IPS-18a (cell line): ENCODE results near the gene GOLGA6L7.
"Not testable (repeated sequence)": the region's sequence is repeated elsewhere in the genome, so short reads cannot be mapped to it uniquely, and the experiment has no call there.

Source experiments
- H3K27ac ChIP-seq: one replicate; pipeline ENCODE4 v1.5.1; 2013; ENCODE audit warnings: low read length
- H3K27me3 ChIP-seq: one replicate; pipeline ENCODE4 v1.6.1; 2013; ENCODE audit warnings: mild to moderate bottlenecking, low read length; ENCODE audit not compliant: control insufficient read depth, insufficient read depth
- H3K36me3 ChIP-seq: one replicate; pipeline ENCODE4 v1.6.1; 2013; ENCODE audit warnings: low read depth, low read length; ENCODE audit not compliant: control insufficient read depth
- H3K4me1 ChIP-seq: one replicate; pipeline ENCODE4 v1.6.1; 2013; ENCODE audit warnings: low read depth, low read length; ENCODE audit not compliant: control insufficient read depth
- H3K4me3 ChIP-seq: one replicate; pipeline ENCODE4 v1.5.1; 2013; ENCODE audit warnings: low read length
- H3K9ac ChIP-seq: one replicate; pipeline ENCODE4 v1.6.1; 2013; ENCODE audit warnings: mild to moderate bottlenecking, low read length, moderate library complexity
- H3K9me3 ChIP-seq: one replicate; pipeline ENCODE4 v1.6.1; 2013; ENCODE audit warnings: low read depth, low read length; ENCODE audit not compliant: control insufficient read depth

GOLGA6L7 gene

DNA sequence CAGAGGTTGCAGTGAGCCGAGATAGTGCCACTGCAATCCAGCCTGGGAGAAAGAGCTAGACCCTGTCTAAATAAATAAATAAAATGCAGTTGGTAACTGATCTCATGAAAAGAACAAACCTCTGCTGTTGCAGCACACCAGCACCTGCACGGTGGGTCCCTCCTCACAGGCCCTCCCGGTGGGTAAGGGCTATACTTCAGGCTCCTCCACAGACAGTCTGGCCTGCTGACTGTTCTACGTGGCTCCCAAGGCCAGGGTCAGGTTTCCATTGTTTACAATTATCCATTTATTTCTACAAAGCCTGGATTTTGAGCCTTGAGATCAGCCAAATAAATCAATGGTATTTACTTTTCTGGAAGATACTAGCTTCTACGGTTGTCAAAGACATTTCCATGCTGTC is 32.2 kb upstream of the GOLGA6L7 start:
- Histone ChIP-seq H3K36me3 (no peaks in the 10 kb centered on the region), H3K4me3 (no peak overlapping the region), H3K27me3 (peaks cover 31% of the 10 kb centered on the region), H3K9me3 (no peaks in the 10 kb centered on the region), H3K9ac (no peak overlapping the region), H3K27ac (no peak overlapping the region), H3K4me1 (peaks cover 21% of the 10 kb centered on the region)

- peaks cover 25% of the 10 kb centered on the region for H3K27me3 ChIP-seq
- H3K4me3 ChIP-seq, result no peak overlapping the region
- peaks cover 21% of the 10 kb centered on the region for H3K4me1 ChIP-seq
- H3K9ac ChIP-seq, result no peak overlapping the region
- no peaks in the 10 kb centered on the region for H3K36me3 ChIP-seq
- H3K9me3 ChIP-seq, result no peaks in the 10 kb centered on the region
- H3K27ac ChIP-seq, result no peak overlapping the region
These were observed 31.1 kb upstream of the GOLGA6L7 start for GRCh38 chr15:28879551-28879950.

DNA sequence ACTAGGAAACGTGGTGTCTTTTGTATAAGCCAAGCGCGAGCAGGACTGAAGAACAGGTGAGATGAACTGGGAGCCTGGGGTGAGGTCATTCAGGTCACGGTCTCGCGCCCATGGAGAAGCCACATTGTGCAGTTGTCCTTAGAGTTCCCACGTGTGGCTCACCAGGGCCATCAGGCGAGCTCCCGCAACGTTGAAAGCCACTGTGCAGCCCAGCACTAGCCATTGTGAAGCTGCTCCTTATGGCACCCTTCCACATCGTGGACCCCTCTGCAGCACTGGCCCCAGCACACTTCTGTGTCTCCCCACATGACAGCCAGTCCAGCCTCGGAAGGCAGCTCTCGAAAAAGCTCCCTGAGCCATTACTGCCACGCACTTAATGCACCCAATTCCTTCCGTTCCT is 29.8 kb upstream of the GOLGA6L7 start:
- no peaks in the 10 kb centered on the region for H3K9me3 ChIP-seq
- H3K27me3 ChIP-seq, result peaks cover 18% of the 10 kb centered on the region
- H3K27ac ChIP-seq, result no peak overlapping the region
- H3K4me1 ChIP-seq, result peaks cover 17% of the 10 kb centered on the region
- no peak overlapping the region for H3K9ac ChIP-seq
- no peak overlapping the region for H3K4me3 ChIP-seq
- H3K36me3 ChIP-seq, result no peaks in the 10 kb centered on the region

DNA sequence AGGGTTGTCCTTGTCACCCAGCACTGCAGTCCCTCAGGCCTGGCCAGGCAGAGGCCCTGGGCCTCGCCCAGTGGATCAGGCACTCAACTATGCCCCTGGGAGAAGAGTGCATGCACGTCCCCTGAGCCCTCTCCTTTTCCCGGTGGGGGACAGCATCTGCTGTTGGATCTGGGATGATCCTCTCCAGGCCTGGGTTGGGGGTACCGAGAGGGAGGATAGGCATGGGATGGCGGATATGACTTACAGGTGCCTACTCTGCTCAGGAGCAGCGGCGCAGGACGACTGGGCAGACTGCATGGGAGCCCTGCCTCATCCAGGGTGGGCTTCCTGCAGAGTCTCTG is 28.4 kb upstream of the GOLGA6L7 start:
- Histone ChIP-seq H3K4me3 (no peak overlapping the region), H3K27me3 (peaks cover 18% of the 10 kb centered on the region), H3K4me1 (peaks cover 17% of the 10 kb centered on the region), H3K36me3 (no peaks in the 10 kb centered on the region), H3K9me3 (no peaks in the 10 kb centered on the region), H3K9ac (no peak overlapping the region), H3K27ac (no peak overlapping the region)

DNA sequence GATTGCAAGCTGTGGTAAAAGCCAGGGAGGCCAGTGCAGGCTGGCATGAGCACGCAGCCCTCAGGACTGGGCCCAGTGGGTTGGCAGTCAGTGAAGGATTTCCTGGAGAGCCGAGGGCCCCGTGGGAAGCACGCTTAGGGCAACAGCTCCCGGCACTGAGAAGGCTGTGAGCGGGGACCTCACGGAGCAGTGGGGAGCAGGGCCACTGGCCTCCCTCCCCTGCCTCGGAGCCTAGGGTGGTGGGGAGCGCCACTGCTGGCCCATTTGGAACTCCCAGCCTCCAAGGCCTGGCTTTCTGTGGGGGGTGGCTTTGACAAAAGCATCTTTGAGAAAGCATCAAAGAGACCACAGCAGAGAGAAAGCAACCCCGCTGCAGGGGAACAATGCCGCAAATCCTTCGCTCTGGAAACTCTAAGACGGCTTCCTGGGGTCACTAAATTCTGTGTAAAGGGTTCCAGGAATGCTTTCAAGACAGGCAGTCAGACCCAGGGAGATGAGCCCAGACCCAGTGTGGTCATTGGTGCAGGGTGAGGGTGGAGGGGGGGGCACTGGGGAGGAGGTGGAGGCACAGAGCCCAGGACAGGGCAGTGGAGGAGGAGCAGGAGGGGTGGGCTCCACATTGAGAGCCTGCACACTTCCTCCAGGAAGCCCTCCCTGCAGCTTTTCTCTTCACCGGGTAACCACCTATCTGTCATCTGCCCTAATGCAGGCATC is 27.8 kb upstream of the GOLGA6L7 start:
- peak overlapping the region; percentile 31 for H3K4me3 ChIP-seq
- H3K27ac ChIP-seq, result no peak overlapping the region

DNA sequence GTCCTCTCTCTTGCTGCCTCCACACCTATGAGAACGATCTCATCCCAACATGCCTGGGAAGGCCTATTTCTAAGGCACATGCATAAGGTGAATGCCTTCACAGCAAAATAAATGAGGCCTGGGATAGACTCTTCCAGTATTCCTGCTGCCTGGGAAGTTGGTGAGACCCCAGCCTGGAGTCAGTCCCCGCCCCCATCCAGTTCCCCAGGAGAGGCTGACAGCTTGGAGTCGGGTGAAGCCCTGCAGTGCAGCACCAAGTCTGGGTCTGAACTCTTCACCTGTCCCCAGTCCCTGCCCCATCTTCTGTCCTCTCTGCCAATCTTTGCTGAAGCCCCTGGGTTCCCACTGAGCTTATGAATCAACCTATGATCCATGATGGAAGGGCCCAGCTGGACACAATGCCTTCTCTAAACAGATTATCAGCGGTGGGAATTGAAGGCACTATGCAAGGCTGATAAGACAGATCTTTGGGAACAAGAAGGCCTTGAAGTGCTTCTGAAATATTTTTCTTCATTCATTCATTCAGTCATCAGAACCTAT is 27.1 kb upstream of the GOLGA6L7 start:
- Histone ChIP-seq H3K27me3 (peaks cover 18% of the 10 kb centered on the region), H3K9ac (no peak overlapping the region), H3K4me3 (peak overlapping the region; percentile 31), H3K36me3 (no peaks in the 10 kb centered on the region), H3K27ac (no peak overlapping the region), H3K9me3 (no peaks in the 10 kb centered on the region), H3K4me1 (peaks cover 17% of the 10 kb centered on the region)

More for the DNA sequence above, 27.8 kb upstream of the GOLGA6L7 start:
- Histone ChIP-seq H3K27me3 (peaks cover 18% of the 10 kb centered on the region), H3K9me3 (no peaks in the 10 kb centered on the region), H3K9ac (no peak overlapping the region), H3K4me1 (peaks cover 17% of the 10 kb centered on the region), H3K36me3 (no peaks in the 10 kb centered on the region)

DNA sequence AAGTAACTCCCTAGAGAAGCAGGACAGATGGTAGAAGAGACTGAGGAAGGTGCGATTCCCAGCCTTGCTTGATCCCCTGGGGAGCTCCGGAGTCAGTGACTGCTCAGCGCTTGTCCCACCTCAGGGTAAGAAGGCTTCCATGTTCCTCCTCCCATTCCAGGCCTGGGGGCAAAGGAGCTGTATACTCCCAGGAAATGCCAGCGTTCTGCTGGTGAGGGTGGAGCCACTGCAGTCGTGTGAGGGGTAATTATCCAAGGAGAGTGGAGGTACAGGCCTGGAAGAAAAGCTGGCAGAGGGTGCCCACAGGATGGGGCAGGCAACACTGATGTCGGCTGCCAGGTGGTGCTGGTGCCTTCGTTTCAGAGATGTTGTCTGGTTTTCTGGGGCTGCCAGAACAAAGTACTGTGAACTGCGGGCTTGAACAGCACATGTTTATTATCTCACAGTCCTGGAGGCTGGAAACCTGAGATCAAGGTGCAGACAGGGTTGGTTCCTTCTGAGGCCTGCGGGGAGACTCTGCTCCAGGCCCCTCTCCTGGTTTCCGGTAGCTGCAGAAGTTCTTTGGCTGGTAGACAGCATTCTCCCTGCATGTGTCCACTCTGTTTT is 25.2 kb upstream of the GOLGA6L7 start:
- H3K4me3 ChIP-seq, result no peak overlapping the region
- no peak overlapping the region for H3K27ac ChIP-seq
- H3K4me1 ChIP-seq, result peaks cover 17% of the 10 kb centered on the region
- no peaks in the 10 kb centered on the region for H3K36me3 ChIP-seq
- H3K27me3 ChIP-seq, result peaks cover 18% of the 10 kb centered on the region
- H3K9me3 ChIP-seq, result no peaks in the 10 kb centered on the region
- H3K9ac ChIP-seq, result no peak overlapping the region

DNA sequence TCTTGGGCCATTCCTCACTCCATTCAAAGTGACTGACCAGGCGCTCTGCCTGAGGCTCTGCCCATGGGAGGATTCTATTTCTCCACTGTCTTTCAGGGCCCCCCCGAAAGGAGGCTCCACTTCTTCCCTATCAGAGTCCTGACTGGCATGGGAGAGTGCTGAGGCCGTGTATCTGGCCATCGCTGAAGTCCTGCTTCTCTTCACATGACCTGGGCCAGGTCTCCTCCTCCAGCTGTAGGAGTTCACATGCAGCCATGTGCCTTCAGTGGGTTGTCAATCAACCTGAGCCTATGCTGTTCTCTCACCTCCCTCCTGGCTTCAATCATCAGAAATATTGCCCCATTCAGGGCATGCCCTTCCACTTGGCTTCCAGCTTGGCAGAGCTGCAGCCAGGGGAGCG is 24.6 kb upstream of the GOLGA6L7 start:
- Histone ChIP-seq H3K4me3 (no peak overlapping the region), H3K36me3 (no peaks in the 10 kb centered on the region), H3K9me3 (no peaks in the 10 kb centered on the region)

GRCh38 chr15:28871168-28871567 is 22.7 kb upstream of the GOLGA6L7 start:
- no peaks in the 10 kb centered on the region for H3K36me3 ChIP-seq
- H3K27me3 ChIP-seq, result peaks cover 10% of the 10 kb centered on the region
- H3K4me3 ChIP-seq, result no peak overlapping the region
- no peak overlapping the region for H3K27ac ChIP-seq
- H3K9ac ChIP-seq, result no peak overlapping the region
- H3K9me3 ChIP-seq, result no peaks in the 10 kb centered on the region
- peaks cover 10% of the 10 kb centered on the region for H3K4me1 ChIP-seq

More for the DNA sequence above, 24.6 kb upstream of the GOLGA6L7 start:
- H3K27me3 ChIP-seq, result peaks cover 14% of the 10 kb centered on the region
- H3K9ac ChIP-seq, result no peak overlapping the region
- peaks cover 17% of the 10 kb centered on the region for H3K4me1 ChIP-seq
- H3K27ac ChIP-seq, result no peak overlapping the region

DNA sequence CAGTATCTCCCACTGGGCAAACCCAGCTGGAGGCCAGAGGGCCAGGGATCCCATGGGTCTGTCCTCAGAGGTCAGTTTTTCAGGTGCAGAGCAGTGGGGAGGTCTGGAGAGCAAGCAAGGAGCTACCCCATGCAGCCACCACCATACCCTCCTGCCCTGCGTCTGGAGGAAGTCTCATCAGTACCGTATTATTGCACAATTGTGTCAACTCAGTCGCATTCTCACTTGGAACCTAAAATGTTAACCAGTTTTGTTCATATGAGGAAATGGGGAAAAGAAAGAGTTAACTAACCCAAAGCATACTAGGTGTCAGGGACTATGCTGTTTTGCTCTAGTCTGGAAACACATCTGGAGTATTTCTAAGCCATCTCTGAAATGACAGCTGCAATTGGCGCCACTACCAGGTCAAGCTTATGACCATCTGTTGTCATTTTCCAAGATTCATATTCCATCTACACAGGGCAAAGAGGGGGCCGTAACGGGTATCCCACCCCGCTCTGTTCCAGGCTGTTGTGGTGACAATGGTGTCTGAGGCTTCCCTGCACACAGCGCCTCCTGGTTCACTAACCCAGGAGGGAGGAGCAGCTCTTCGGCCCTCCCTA is 20.4 kb upstream of the GOLGA6L7 start:
- Histone ChIP-seq H3K4me1 (no peaks in the 10 kb centered on the region), H3K36me3 (no peaks in the 10 kb centered on the region), H3K27ac (no peak overlapping the region), H3K9ac (no peak overlapping the region), H3K27me3 (no peaks in the 10 kb centered on the region), H3K4me3 (no peak overlapping the region), H3K9me3 (no peaks in the 10 kb centered on the region)

- H3K36me3 ChIP-seq, H3K9ac ChIP-seq, H3K27me3 ChIP-seq, H3K9me3 ChIP-seq, H3K27ac ChIP-seq, H3K4me1 ChIP-seq, H3K4me3 ChIP-seq: not testable (repeated sequence)
These were observed 13.3 kb upstream of the GOLGA6L7 start for GRCh38 chr15:28861589-28862293.
